Kidney capillary endothelial cell (primary cell): ENCODE results near the gene TIE1.
A peak's percentile ranks its signal among the peaks of the same experiment; 100 is the strongest.

Experiments used
- DNase-seq: peaks from one replicate; pipeline ENCODE4 v3.0.0-alpha.2; 2018; ENCODE audit warnings: low spot score

The TIE1 gene

DNA sequence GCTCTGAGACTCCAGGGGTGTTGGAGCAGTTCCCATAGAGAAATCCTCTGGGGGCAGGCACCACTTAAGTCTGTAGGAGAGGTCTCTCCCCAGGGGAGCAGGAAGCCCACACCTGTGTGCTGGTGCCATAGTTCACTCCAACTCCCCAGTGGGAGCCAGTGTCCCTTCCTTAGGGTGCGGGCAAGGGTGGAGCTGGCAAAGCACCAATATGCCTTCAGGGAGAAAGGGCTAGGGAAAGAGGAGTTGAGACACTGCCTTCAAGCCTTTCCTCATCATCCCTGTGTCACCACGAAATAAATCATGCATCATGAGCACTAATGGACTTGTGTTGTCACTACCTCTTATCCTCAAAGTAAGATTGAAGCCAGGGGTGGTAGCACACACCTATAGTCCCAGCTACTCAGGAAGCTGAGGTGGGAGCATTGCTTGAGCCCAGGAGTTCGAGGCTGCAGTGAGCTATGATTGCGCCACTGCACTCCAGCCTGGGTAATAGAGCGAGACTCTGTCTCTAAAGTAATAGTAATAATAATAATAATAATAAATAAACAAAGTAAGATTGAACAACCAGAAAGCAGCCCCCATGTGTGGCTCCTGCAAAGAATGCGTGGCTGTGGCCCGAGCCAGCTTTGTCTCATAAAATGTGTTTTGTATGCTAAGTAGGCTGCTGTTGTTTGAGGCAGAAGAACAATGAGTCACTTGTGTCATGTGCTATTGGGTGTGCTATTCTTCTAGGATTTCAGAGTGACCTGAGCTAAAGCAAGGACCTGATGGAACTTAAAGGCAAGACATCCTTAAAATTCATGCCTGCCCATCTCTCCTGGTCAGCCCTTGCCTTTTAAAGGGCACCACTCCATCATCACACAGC lies 6.7 kb upstream of the TIE1 start:
- peak; percentile 70 for DNase-seq

GRCh38 chr1:43294761-43295160 lies 6.0 kb upstream of the TIE1 start:
- no peak for DNase-seq

DNA sequence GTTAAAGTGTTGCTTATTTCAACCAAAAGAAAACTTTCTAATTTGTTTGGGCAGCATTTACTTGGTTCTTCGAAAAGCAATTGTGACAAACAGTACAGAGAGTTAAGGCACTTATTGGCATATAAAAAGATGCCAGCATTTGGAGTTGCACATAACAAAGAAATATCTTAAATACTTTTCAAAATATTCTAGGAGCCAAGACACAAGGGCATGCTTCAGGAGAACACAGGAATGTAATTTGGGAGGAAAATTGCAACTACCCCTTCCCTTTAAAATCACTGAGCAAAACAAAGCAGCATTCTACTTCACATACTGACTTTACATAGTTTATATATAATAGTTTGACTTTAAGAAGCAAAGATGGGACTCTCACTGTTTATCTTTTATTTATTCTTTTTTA lies 4.6 kb upstream of the TIE1 start:
- no peak for DNase-seq

DNA sequence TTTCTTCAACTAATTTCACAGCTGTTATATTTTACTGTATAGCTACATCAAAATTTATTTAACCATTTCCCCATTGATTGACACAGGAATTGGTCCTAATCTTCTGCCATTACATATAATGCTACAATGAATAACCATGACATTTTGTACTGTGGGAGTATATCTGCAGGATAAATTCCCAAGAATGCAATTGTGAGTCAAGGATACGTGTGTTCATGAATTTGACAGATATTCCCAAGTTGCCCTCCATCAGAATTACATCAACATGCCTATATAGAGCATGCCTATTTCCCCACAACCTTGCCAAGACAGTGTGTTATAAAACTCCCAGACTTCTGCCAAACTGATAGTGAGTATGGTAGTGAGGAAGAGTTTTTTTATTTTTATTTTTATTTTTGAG lies 2.7 kb upstream of the TIE1 start:
- no peak for DNase-seq

- DNase-seq = no peak
Measured at GRCh38 chr1:43299101-43299500, 1.7 kb upstream of the TIE1 start.

- DNase-seq = no peak
Measured at GRCh38 chr1:43302201-43302600, 1.4 kb downstream of the TIE1 start.

DNA sequence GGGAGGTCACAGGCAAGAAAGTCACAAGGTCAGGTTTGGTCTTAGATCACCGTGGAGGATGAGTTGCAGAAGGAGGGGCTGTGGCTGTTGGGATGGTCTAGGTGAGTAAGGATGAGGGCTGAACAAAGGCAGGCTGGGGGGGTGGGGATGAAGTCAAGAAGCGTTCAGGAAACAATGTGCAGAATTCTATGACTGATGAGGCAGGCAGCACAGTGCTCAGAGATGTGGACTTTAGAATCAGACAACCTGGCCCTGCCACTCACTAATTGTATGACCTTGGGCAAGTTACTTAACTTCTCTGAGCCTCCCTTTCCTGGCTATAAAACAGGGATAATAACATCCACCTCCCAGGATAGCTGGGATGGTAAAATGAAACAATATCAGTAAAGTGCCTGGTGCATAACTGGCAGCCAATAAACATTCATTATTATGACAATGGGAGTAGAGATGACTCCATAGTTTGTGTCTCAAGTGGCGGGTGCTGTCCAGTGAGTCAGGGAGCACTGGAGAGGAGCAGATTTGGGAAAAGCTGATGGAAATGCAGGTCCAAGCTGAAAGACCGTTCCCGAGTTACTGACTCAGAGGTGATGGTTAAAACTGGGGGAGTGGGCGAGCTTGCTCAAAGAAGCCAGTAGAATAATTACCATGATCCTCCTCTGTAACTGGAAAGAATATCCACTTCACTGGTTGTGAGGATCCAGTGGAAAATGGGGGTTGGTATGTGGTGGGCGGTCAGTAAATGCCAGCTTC lies 2.1 kb downstream of the TIE1 start:
- DNase-seq = no peak

- no peak for DNase-seq
Measured at GRCh38 chr1:43303471-43304313, 2.9 kb downstream of the TIE1 start.

GRCh38 chr1:43304314-43304681 lies 3.5 kb downstream of the TIE1 start:
- DNase-seq = no peak

GRCh38 chr1:43304771-43305300 lies 4.1 kb downstream of the TIE1 start:
- no peak for DNase-seq

DNA sequence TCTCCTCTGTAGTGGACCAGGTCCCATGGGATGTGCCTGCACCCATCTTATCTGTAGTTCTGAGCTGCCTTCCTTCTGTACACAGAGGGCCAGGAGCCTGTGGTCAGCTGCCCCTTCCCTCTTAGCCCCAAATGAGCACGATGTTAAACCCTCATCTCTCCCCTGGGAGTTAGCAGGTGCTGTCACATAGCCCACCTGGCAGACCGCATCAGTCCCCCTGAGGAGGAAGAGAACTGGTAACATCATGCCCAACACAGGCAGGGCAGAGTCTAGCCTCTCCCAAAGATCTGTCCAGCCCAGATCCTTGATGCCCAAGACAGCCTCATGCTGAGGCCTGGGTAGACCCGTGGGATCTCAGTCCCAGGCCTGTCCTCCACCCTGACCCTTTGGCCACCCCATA lies 4.7 kb downstream of the TIE1 start:
- DNase-seq = no peak

- no peak for DNase-seq
Measured at GRCh38 chr1:43305926-43306687, 5.3 kb downstream of the TIE1 start.

DNA sequence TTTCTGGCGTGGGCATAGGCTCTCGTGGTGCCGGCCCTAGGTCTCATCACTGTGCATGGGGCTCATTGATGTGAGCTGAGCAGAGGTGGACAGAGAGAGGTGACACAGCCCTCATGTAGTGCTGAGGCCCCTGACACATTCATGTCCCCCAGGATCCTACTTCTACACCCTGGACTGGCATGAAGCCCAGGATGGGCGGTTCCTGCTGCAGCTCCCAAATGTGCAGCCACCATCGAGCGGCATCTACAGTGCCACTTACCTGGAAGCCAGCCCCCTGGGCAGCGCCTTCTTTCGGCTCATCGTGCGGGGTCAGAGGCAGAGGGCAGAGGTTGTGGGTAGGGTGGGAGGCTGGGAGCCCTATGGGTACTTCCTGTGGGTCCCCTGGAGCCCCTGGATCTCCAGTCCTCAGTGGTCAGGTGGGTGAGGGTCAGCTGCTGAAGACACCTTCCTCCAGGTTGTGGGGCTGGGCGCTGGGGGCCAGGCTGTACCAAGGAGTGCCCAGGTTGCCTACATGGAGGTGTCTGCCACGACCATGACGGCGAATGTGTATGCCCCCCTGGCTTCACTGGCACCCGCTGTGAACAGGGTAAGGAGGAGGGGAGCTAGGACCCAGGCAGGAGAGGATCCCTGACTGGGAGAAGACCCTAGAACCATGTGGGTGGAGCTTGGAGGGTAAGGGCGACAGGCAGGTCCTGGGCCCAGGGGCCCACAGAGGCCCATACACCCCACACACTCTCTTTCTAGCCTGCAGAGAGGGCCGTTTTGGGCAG lies 6.1 kb downstream of the TIE1 start:
- no peak for DNase-seq

DNA sequence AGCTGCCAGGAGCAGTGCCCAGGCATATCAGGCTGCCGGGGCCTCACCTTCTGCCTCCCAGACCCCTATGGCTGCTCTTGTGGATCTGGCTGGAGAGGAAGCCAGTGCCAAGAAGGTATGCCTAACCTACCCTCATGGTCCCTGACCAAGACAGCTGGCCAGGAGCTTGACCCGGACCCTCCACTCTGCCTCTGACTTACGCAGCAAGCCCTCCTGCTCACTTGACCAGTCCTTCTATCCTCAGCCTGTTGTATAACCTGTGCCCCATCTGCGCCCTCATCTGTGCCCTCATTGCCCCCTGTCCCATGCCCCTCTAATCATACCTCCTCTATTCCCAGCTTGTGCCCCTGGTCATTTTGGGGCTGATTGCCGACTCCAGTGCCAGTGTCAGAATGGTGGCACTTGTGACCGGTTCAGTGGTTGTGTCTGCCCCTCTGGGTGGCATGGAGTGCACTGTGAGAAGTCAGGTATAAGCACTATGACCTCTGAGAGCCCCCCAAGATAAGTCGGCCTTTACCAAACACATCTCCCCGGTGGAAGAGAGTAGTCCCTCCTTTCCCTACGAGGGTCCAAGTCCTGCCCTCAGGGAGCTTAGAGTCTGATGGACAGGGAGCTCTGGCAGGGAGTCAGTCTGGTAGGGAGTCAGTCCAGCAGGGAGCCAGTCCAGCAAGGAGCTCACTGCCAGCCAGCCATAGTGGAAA lies 6.8 kb downstream of the TIE1 start:
- DNase-seq = no peak

DNA sequence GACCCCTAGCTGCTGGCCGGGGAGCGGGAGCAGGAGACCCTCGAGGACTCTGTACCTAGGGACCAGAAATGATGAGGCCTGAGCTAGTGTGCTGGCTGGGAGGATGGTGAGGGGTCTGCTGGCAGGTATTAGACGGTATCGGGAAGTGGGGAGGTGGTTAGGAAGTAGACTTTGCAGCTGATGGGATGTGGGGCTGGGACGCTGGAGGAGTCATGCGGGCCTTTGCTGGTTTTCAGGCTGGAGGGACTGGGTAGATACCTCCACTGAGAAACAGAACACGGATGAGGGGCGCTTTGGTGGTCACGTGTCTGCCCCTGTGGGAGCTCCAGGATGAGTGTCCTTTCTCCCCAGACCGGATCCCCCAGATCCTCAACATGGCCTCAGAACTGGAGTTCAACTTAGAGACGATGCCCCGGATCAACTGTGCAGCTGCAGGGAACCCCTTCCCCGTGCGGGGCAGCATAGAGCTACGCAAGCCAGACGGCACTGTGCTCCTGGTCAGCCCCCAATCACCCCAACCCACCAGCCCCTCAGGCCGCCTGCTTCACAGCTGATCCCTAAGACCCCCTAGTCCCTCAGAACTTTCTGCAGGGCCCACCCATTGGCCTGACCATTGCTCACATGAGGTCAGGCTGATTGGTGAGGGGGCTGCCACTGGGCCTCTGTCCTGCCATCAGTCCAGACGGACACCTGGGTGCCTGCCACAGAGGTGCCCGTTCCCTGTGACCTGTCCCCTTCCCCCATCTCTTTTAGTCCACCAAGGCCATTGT lies 8.0 kb downstream of the TIE1 start:
- no peak for DNase-seq

GRCh38 chr1:43309405-43310025 lies 8.7 kb downstream of the TIE1 start:
- no peak for DNase-seq

DNA sequence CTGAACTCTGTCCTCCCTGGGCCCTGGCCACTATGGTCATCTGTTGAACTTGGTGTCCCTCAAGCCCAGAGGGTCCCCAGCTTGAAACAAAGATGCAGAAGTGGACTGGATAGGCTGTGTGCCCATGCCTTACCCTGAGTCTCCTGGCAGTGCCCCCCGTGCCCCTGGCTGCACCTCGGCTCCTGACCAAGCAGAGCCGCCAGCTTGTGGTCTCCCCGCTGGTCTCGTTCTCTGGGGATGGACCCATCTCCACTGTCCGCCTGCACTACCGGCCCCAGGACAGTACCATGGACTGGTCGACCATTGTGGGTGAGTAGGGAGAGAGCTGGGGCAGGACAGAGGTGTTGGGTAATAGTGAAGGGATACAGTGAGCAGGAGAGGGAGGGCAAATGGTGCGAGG lies 10.7 kb downstream of the TIE1 start:
- no peak for DNase-seq

- DNase-seq = no peak
Measured at GRCh38 chr1:43312212-43312623, 11.4 kb downstream of the TIE1 start.
